ENCODE results near the gene INPP5D.

The INPP5D gene

DNA sequence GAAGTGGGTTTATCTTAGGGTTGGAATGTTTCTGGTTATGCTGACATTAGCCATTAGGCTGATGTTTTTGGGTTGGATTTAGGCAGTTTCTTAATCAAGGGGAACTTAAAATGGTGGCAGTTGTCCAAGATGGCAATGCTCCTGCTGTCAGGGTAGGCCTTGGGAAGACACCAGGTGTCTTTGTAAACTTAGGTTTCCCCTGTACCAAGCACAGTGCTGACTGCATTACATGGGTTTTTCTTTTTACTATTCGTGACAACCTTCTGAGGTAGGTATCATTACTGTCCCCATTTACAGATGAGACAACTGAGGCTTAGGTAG lies 190.8 kb downstream of the INPP5D start:
- Histone ChIP-seq H3K27ac (ENCODE audit: low read depth, low read length) (peak overlapping the region; percentile 72), H2AFZ (ENCODE audit: low read depth, low read length, severe bottlenecking) (peak overlapping the region; percentile 87), H3K9ac (ENCODE audit: low read length) (peak overlapping the region; percentile 89), H4K20me1 (ENCODE audit: low read depth, low read length) (no peaks in the 10 kb centered on the region; the same call in 1 of the 2 replicates), H3K79me2 (ENCODE audit: insufficient read depth, low read length) (peaks cover 44% of the 10 kb centered on the region), H3K4me2 (ENCODE audit: low read depth, low read length, poor library complexity, severe bottlenecking) (peak overlapping the region; percentile 73), H3K36me3 (ENCODE audit: low read length) (peaks cover 2% of the 10 kb centered on the region; the same call in 1 of the 2 replicates), H3F3A (ENCODE audit: insufficient read depth) (0 out of 2 replicates have a peak, but pooled peaks cover 3% of the 10 kb centered on the region), H3K9me3 (ENCODE audit: insufficient read depth, low read length) (no peaks in the 10 kb centered on the region), H3K27me3 (ENCODE audit: low read length) (no peaks in the 10 kb centered on the region), H3K9me2 (replicated peaks; ENCODE audit: insufficient read depth, low read length) (no peaks in the 10 kb centered on the region), H3K4me3 (ENCODE audit: insufficient read depth, low read length, poor library complexity, severe bottlenecking) (peak overlapping the region; percentile 30)
- no peak for TF ChIP-seq CTCF (IDR thresholded peaks at IDR 0.05; ENCODE audit: insufficient read depth, low read length, poor library complexity, severe bottlenecking)
- TF ChIP-seq EZH2phosphoT487 (conservative IDR thresholded peaks at IDR 0.05; ENCODE audit: low read length) = no peak

DNA sequence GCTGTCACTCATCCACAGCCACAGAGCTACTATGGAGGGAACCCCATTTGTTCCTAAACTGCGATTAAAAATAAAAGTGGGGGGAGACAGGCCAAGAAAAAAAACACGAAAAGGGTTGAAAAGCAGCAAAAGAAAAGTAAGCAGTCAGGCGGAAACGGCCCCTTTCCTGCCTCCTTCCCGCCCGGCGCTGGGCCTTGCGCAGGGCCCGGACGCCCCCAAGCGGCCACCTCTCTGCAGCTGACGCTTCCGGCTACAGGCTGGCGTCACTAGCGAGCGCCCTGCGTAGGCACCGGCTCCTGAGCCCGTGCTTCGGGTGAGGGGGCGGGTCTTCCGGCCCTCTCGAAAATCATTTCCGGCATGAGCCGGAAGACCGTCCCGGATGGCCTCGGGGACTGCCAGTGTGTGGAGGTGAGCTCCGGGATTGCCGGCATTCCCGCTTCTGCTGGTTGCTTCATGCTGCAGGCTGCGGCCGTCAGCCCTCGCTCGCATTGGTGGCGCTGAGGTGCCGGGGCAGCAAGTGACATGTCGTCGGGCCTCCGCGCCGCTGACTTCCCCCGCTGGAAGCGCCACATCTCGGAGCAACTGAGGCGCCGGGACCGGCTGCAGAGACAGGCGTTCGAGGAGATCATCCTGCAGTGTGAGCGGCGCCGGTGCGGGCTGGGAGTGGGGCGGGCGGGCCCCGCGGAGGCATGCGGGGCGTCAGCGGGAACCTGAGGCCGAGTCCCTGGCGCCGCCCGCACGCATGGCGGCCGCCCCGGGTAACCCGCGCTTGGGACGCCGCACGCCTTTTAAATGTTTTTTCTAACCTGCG lies 191.4 kb downstream of the INPP5D start, which contains the start of gene ATG16L1:
TSS of gene ATG16L1 (plus strand) at position 368 of the 811 bp plus-strand sequence. CDS start at position 523, 155 bp downstream.
- H3K9me3 ChIP-seq (ENCODE audit: insufficient read depth, low read length) = no peaks in the 10 kb centered on the region
- TF ChIP-seq EZH2phosphoT487 (conservative IDR thresholded peaks at IDR 0.05; ENCODE audit: low read length) (no peak), CTCF (IDR thresholded peaks at IDR 0.05; ENCODE audit: insufficient read depth, low read length, poor library complexity, severe bottlenecking) (peak; percentile 75)
- no peaks in the 10 kb centered on the region for H3K27me3 ChIP-seq (ENCODE audit: low read length)
- peaks cover 50% of the 10 kb centered on the region for H3K79me2 ChIP-seq (ENCODE audit: insufficient read depth, low read length)
- H2AFZ ChIP-seq (ENCODE audit: low read depth, low read length, severe bottlenecking) = peak within 1 kb of the TSS; percentile 87
- H3K36me3 ChIP-seq (ENCODE audit: low read length) = peaks cover 7% of the 10 kb centered on the region; the same call in 1 of the 2 replicates
- H4K20me1 ChIP-seq (ENCODE audit: low read depth, low read length) = no peaks in the 10 kb centered on the region; the same call in 1 of the 2 replicates
- H3K9ac ChIP-seq (ENCODE audit: low read length) = peak within 1 kb of the TSS; percentile 89
- H3F3A ChIP-seq (ENCODE audit: insufficient read depth) = 0 out of 2 replicates have a peak, but pooled peaks cover 3% of the 10 kb centered on the region
- H3K9me2 ChIP-seq (replicated peaks; ENCODE audit: insufficient read depth, low read length) = no peaks in the 10 kb centered on the region
- H3K4me2 ChIP-seq (ENCODE audit: low read depth, low read length, poor library complexity, severe bottlenecking) = peak within 1 kb of the TSS; percentile 73
- peak within 1 kb of the TSS; percentile 72 for H3K27ac ChIP-seq (ENCODE audit: low read depth, low read length)
- H3K4me3 ChIP-seq (ENCODE audit: insufficient read depth, low read length, poor library complexity, severe bottlenecking) = peak within 1 kb of the TSS; percentile 99

- TF ChIP-seq CTCF (IDR thresholded peaks at IDR 0.05; ENCODE audit: insufficient read depth, low read length, poor library complexity, severe bottlenecking) = no peak
- TF ChIP-seq EZH2phosphoT487 (conservative IDR thresholded peaks at IDR 0.05; ENCODE audit: low read length) = no peak
- Histone ChIP-seq H3K9me3 (ENCODE audit: insufficient read depth, low read length) (no peaks in the 10 kb centered on the region), H3K4me3 (ENCODE audit: insufficient read depth, low read length, poor library complexity, severe bottlenecking) (peak overlapping the region; percentile 99), H3K27me3 (ENCODE audit: low read length) (no peaks in the 10 kb centered on the region), H3F3A (ENCODE audit: insufficient read depth) (0 out of 2 replicates have a peak, but pooled peaks cover 3% of the 10 kb centered on the region), H2AFZ (ENCODE audit: low read depth, low read length, severe bottlenecking) (peak overlapping the region; percentile 77), H3K36me3 (ENCODE audit: low read length) (peaks cover 7% of the 10 kb centered on the region; the same call in 1 of the 2 replicates), H3K27ac (ENCODE audit: low read depth, low read length) (no peak overlapping the region), H3K9me2 (replicated peaks; ENCODE audit: insufficient read depth, low read length) (no peaks in the 10 kb centered on the region), H3K4me2 (ENCODE audit: low read depth, low read length, poor library complexity, severe bottlenecking) (peak overlapping the region; percentile 65), H3K79me2 (ENCODE audit: insufficient read depth, low read length) (peaks cover 52% of the 10 kb centered on the region), H3K9ac (ENCODE audit: low read length) (peak overlapping the region; percentile 89), H4K20me1 (ENCODE audit: low read depth, low read length) (no peaks in the 10 kb centered on the region; the same call in 1 of the 2 replicates)
These were observed 192.1 kb downstream of the INPP5D start for GRCh38 chr2:233252227-233252626.

Data from SU-DHL-6 (cell line).